Measurements from ENCODE around the gene GREM1. TPM values are rescaled to one million over a fixed set of nuclear protein-coding genes. Genes with fewer than 3 reads are reported as not detected.

GREM1 gene
- total and polyA plus RNA-seq, 2 experiments from 2014 or later = 3.1 to 5.7 TPM

DNA sequence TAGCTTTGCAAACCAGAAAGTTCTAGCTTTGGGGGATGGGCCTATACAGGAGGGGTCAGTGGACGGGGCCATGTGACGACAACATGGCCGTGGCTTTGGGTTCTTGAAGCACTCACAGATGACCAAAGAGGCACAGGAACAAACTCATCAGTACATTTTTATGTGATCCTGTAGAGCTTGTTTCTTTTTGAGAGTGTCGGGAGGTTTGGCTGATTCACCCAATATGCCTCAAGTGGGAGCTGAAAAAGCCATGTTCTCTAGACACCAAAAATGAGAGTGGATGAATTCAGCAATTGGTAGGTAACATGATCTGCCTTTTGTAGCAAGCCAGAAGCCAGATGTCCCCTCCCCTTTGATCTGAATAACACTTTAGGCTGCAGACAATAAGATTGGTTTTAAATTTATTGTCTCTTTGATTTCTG is 30.1 kb downstream of the GREM1 start:
- H3K79me2 ChIP-seq = no peaks in the 10 kb centered on the region
- no peaks in the 10 kb centered on the region for H3K4me1 ChIP-seq (ENCODE audit: insufficient read depth)
- TF ChIP-seq EZH2phosphoT487 (IDR thresholded peaks at IDR 0.05; ENCODE audit: low read depth, severe bottlenecking, unreplicated experiment) (no peak), EZH2 (IDR thresholded peaks at IDR 0.05; ENCODE audit: borderline replicate concordance) (no peak)
- TF ChIP-seq, protein P1, sequence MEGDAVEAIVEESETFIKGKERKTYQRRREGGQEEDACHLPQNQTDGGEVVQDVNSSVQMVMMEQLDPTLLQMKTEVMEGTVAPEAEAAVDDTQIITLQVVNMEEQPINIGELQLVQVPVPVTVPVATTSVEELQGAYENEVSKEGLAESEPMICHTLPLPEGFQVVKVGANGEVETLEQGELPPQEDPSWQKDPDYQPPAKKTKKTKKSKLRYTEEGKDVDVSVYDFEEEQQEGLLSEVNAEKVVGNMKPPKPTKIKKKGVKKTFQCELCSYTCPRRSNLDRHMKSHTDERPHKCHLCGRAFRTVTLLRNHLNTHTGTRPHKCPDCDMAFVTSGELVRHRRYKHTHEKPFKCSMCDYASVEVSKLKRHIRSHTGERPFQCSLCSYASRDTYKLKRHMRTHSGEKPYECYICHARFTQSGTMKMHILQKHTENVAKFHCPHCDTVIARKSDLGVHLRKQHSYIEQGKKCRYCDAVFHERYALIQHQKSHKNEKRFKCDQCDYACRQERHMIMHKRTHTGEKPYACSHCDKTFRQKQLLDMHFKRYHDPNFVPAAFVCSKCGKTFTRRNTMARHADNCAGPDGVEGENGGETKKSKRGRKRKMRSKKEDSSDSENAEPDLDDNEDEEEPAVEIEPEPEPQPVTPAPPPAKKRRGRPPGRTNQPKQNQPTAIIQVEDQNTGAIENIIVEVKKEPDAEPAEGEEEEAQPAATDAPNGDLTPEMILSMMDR (IDR thresholded peaks at IDR 0.05; ENCODE audit: poor library complexity) = no peak
- no peaks in the 10 kb centered on the region for H3K9me3 ChIP-seq (ENCODE audit: low read depth)
- no peak overlapping the region for H3K4me2 ChIP-seq
- H3K27me3 ChIP-seq = no peaks in the 10 kb centered on the region
- DNase-seq (ENCODE audit: low spot score) = no peak
- no peak overlapping the region for H2AFZ ChIP-seq
- H3K9me2 ChIP-seq (replicated peaks; ENCODE audit: insufficient read depth) = no peaks in the 10 kb centered on the region
- H3K27ac ChIP-seq = no peak overlapping the region
- WGBS (ENCODE audit: low lambda C conversion rate, missing lambda C conversion rate) = 74% methylated on average over 4 of the region's 4 CpGs
- H3K36me3 ChIP-seq (replicated peaks; ENCODE audit: insufficient read depth, low read depth) = no peaks in the 10 kb centered on the region
- H4K20me1 ChIP-seq (ENCODE audit: insufficient read depth, poor library complexity, severe bottlenecking) = no peaks in the 10 kb centered on the region
- no peak overlapping the region for H3K4me3 ChIP-seq

DNA sequence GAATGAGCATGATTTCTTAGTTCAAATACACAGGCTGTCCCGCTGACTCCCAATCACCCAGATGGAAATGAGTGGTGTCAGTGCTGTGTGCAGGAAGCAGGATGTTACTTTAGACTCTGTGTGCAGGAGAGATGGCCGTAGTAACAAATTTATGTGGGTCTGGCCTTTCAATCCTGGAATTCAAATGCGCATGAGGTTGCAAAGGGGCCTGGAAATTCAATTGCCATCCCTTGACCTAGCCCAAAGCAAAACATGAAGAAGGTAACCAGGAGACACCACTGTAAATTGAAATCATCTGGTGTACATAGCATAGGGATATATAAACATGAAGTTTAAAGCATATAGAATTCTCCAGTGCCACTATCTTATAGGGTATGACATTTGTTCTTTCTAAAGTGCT is 33.2 kb downstream of the GREM1 start:
- no peaks in the 10 kb centered on the region for H3K4me1 ChIP-seq (ENCODE audit: insufficient read depth)
- H3K9me2 ChIP-seq (replicated peaks; ENCODE audit: insufficient read depth) = no peaks in the 10 kb centered on the region
- no peaks in the 10 kb centered on the region for H3K36me3 ChIP-seq (replicated peaks; ENCODE audit: insufficient read depth, low read depth)
- TF ChIP-seq, protein P1 (IDR thresholded peaks at IDR 0.05; ENCODE audit: poor library complexity) = no peak
- no peak for TF ChIP-seq EZH2 (IDR thresholded peaks at IDR 0.05; ENCODE audit: borderline replicate concordance)
- no peak for TF ChIP-seq EZH2phosphoT487 (IDR thresholded peaks at IDR 0.05; ENCODE audit: low read depth, severe bottlenecking, unreplicated experiment)
- no peaks in the 10 kb centered on the region for H4K20me1 ChIP-seq (ENCODE audit: insufficient read depth, poor library complexity, severe bottlenecking)
- H2AFZ ChIP-seq = no peak overlapping the region
- no peak overlapping the region for H3K27ac ChIP-seq
- no peaks in the 10 kb centered on the region for H3K27me3 ChIP-seq
- H3K4me2 ChIP-seq = no peak overlapping the region
- DNase-seq (ENCODE audit: low spot score) = no peak
- no peak overlapping the region for H3K4me3 ChIP-seq
- H3K79me2 ChIP-seq = no peaks in the 10 kb centered on the region
- 51% methylated on average over 3 of the region's 3 CpGs for WGBS (ENCODE audit: low lambda C conversion rate, missing lambda C conversion rate)
- no peaks in the 10 kb centered on the region for H3K9me3 ChIP-seq (ENCODE audit: low read depth)

DNA sequence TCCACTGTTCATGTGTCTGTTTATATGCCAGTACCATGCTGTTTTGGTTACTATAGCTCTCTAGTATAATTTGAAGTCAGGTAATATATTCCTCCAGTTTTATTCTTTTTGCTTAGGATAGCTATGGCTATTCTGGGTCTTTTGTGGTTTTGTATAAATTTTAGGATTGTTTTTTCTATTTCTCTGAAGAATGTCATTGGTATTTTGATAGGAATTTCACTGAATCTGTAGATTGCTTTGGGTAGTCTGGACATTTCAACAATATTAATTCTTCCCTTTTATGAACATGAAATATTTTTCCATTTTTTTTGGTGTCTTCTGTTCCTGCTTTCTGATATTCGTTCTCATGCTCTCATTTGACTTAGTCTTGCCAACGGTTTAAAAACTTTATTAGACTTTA is 39.6 kb downstream of the GREM1 start:
- Histone ChIP-seq H3K4me3 (no peak overlapping the region), H3K4me1 (ENCODE audit: insufficient read depth) (no peaks in the 10 kb centered on the region), H3K36me3 (replicated peaks; ENCODE audit: insufficient read depth, low read depth) (no peaks in the 10 kb centered on the region), H3K27ac (no peak overlapping the region), H3K4me2 (no peak overlapping the region), H4K20me1 (ENCODE audit: insufficient read depth, poor library complexity, severe bottlenecking) (no peaks in the 10 kb centered on the region), H3K9me3 (ENCODE audit: low read depth) (no peaks in the 10 kb centered on the region), H3K27me3 (no peaks in the 10 kb centered on the region), H3K79me2 (no peaks in the 10 kb centered on the region), H2AFZ (no peak overlapping the region), H3K9me2 (replicated peaks; ENCODE audit: insufficient read depth) (no peaks in the 10 kb centered on the region)
- WGBS (ENCODE audit: low lambda C conversion rate, missing lambda C conversion rate) = 85% methylated on average over 2 of the region's 2 CpGs
- no peak for DNase-seq (ENCODE audit: low spot score)
- TF ChIP-seq, protein P1 (IDR thresholded peaks at IDR 0.05; ENCODE audit: poor library complexity) = no peak
- TF ChIP-seq EZH2 (IDR thresholded peaks at IDR 0.05; ENCODE audit: borderline replicate concordance) = no peak
- no peak for TF ChIP-seq EZH2phosphoT487 (IDR thresholded peaks at IDR 0.05; ENCODE audit: low read depth, severe bottlenecking, unreplicated experiment)

DNA sequence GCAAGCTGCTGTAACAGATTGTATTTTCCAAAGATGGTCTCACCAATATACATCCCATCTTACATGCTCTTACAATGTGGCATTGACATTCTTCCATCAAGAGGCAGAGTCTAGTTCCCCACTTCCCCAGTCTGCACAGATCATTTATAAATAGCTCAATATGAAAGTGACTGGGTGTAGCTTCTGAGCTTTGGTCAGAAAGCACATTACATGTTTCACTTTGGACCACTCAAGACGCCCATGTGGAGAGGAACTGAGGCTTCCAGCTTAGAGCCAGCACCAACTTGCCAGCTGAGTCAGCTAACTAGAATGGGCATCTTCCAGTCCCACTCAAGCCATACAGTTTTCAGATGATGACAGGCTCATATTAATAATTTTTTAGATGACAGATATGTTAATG is 45.5 kb downstream of the GREM1 start:
- H3K4me3 ChIP-seq = no peak overlapping the region
- no peaks in the 10 kb centered on the region for H3K9me3 ChIP-seq (ENCODE audit: low read depth)
- TF ChIP-seq, protein P1 (IDR thresholded peaks at IDR 0.05; ENCODE audit: poor library complexity) = no peak
- no peak for TF ChIP-seq EZH2phosphoT487 (IDR thresholded peaks at IDR 0.05; ENCODE audit: low read depth, severe bottlenecking, unreplicated experiment)
- no peak for TF ChIP-seq EZH2 (IDR thresholded peaks at IDR 0.05; ENCODE audit: borderline replicate concordance)
- 96% methylated on average over 1 of the region's 1 CpG for WGBS (ENCODE audit: low lambda C conversion rate, missing lambda C conversion rate)
- H3K27me3 ChIP-seq = no peaks in the 10 kb centered on the region
- no peaks in the 10 kb centered on the region for H3K36me3 ChIP-seq (replicated peaks; ENCODE audit: insufficient read depth, low read depth)
- no peak overlapping the region for H3K4me2 ChIP-seq
- H2AFZ ChIP-seq = no peak overlapping the region
- DNase-seq (ENCODE audit: low spot score) = no peak
- no peaks in the 10 kb centered on the region for H3K79me2 ChIP-seq
- no peaks in the 10 kb centered on the region for H4K20me1 ChIP-seq (ENCODE audit: insufficient read depth, poor library complexity, severe bottlenecking)
- H3K27ac ChIP-seq = no peak overlapping the region
- no peaks in the 10 kb centered on the region for H3K9me2 ChIP-seq (replicated peaks; ENCODE audit: insufficient read depth)
- H3K4me1 ChIP-seq (ENCODE audit: insufficient read depth) = no peaks in the 10 kb centered on the region
